Activated CD8-positive, alpha-beta memory T cell treated with anti-CD3 and anti-CD28 coated beads for 48 hours (primary cell): ENCODE data around the gene CYP1B1.
"Not testable (repeated sequence)": the region's sequence is repeated elsewhere in the genome, so short reads cannot be mapped to it uniquely, and the experiment has no call there.

ENCODE experiments used
- DNase-seq, 3 experiments: peaks; one replicate each; pipeline ENCODE4 v3.0.0-alpha.2; 2020; ENCODE audit warnings: low read depth in 2 of 3, low spot score in 2 of 3

The CYP1B1 gene

DNA sequence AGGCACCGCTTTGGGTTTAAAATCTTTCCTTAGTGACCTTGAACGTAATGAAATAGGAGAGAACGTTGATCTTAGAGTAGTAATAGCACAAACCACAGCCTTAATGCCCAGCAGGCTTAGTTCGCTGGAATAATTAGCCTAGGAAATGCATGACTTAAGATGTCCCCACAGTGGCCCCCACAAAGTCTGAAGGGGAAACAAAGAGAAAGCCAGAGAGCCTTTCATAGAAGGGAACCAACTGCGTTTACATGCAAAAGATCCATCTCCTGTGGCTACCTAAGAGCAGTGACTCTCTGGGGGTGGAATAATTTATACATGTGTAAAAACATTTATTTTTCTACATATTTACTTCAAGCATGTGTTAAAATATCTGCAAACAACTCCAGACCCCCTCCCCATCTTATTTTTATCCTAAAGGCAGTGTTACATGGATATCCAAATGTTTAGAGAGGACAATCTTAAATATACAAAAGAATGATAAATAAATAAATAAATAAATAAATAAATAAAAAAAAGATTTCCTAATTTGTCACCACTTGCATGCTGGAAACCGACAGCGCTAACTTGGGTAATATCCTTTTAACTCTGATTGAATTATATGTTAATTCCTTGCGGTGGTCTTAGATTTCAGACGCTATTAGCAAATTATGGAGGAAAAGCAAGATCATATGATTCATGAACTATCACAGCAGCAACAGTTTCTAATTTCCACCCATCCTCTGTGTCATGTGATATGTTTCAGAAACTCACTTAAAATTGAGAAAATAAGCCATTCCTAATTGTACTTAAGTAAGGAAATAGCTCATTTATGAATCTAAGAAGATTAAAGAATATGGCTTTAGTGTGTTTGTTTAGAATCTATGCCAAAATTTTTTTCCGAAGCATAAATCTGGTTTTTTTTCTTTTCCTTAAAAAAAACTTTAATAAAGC is 23.4 kb upstream of the CYP1B1 start:
- no peak for DNase-seq

DNA sequence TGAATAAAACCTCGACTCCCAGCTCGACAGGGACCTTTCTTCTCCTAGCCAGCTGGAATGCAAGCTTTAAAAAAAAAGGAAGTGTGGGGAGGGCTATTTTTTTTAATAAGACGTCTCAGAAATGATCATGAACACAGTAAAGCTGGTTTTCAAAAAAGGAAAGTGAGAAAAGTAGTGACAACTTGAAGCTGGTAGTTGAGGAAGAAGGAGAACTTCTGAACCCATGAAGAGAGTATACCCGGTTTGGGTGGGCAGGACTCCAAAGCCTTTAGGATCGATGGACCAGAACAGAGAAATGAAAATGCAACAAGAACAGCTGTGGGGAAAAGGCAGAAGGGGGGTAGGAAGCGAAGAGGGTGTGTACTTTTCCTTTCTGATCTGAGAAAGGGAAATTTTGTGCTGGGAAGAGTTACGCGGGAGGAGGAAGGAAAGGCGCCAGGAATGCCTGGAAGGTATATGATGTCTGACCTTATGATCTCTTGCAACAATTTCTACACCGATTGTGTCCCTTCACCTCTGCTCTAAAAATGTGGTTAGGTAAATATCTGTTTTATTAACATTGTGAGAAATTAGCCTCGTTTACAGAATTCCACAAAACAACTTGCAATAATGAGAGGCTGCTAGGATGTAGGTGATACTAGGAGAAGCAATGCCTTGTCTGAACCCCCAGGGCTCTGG is 22.6 kb upstream of the CYP1B1 start:
- no peak for DNase-seq

GRCh38 chr2:38097988-38098385 is 22.0 kb upstream of the CYP1B1 start:
- no peak for DNase-seq

- no peak for DNase-seq
Observed at GRCh38 chr2:38097258-38097987, 21.5 kb upstream of the CYP1B1 start.

- no peak for DNase-seq
Observed at GRCh38 chr2:38095996-38096861, 20.3 kb upstream of the CYP1B1 start.

DNA sequence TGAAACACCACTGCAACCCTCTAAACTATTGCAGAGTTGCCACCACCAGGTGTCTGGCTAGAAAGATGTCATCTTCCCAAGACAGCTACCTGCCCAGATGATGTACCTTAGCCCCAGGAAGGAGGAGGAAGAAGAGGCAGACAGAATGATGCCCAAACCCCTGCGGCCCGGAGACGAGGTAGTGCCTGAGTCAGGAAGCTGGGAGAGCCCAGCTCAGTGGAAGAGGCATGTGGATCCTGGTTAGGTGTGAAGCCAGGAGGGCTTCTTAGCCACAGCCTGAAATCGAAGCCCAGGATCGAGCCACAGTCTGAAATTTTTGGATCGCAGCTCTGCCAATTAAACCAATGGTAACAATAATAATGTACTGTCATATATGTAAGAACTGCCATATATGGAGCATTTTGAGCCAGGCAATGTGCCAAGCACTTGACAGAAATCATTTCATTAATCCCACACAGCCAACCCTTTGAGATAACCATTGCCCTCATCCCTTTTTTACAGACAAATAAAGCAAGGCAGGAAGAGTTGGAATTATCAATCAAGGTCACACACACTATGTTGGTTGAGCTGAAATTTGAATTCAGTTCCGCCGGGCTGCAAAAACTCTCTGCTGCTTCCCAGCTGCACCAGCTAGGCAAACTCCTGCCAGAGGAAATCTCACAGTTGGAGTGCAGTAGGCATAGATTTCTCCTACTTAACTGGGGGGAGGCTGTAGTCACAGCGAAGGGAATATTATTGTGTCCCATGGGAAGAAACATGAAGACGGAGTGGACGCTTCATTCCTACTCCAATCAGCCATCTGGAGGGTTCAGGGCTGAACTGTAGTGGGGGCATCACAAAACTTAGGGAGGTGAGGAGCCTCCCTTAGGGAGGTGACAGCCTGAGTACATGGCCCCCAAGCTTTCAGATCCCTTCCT is 19.4 kb upstream of the CYP1B1 start:
- no peak for DNase-seq

DNA sequence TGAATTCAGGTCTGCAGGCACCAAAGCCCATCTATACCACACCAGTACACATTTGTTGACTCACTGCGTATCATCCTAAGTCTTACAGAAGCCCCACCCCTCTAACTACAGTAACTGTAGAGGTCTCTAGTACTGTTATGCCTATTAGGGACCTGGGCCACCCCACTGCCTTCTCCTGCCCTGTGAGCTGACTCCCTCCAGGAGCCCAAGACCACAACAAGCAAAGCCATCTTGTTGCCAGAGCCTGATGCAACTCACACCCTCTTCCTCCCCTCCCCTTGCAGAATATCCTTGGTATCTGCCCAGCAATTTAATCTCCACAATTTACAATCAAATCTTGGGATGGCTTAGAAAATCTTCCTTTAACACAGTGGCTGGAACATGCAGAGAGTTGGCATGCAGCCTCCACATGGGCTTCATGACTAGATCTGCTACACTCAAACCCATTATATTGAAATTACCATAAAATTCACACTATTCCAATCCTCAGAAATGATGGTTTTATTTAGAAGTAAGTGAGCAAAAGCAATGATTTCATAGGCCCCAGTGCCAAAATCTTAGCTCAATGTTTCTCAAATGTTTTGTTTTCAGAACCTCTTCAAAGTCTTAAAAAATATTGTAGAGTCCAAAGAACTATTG is 17.7 kb upstream of the CYP1B1 start:
- no peak for DNase-seq

DNA sequence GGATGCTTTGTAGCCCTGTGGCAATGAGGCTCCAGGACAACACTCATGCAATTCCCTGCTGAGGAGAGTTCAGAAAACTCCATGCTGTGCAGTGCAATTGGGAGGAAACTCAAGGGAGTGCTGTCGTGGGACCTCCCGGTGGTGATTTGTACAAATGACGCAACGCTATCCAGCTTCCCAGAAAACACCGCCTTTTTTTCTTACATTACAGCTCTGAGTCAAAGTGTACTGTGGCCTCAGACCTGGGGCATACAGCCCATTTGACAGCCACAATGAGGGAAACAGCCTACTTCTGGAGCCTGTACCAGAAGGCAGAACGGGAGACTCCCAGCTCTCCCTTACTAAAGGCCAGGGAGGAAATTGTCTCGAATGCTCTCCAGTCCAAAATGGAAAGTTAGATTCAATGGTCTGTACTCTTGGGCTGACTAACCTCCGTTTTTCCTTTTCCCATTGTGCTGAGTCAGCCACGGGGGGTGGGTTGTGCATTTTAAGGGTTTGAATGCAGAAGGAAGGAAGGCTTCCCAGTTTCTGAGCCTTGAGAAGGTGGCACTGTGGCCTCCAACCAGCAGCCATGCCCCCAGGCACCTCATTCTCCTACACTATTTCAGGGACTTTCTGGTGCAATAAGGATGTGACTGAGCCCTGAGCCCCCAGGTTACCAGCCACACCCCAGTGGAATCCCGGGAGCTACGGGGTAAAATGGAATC is 16.4 kb upstream of the CYP1B1 start:
- no peak for DNase-seq

DNA sequence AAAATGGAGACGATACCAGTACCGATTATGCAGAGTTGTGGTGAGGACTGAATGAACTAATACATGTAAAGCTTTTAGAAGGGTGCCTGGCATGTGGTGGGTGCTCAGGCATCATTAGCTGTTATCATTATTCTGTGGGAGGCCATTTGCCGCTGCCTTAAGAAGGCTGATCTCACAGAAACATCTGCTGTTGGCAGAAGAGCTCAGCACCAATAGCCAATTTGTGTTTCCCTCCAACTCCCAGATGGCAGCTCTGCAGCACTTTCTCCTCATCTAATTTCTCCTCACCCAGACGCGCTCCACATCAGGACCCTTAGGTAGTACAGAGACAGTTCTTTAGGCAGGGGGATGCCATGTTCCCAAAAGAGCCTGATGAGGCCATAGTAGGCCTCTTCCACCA is 15.8 kb upstream of the CYP1B1 start:
- no peak for DNase-seq

DNA sequence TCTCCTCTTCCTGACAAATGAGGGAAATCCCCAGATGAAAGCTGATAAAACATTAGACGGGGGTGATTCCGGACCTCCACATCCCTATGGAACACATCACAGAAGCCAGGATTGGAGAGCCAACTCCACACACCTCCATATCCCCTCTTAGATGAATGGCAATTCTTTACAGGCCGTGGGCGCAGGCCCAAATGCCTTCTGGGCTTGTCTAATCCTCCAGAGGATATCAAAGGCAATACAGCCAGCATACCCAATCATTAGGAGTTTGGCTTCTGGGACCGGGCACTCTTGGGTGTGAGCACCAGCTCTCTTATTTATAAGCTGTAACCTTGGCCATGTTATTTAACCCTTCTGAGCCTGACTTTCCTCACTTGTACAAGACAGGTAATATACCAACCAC is 15.0 kb upstream of the CYP1B1 start:
- DNase-seq = no peak

DNA sequence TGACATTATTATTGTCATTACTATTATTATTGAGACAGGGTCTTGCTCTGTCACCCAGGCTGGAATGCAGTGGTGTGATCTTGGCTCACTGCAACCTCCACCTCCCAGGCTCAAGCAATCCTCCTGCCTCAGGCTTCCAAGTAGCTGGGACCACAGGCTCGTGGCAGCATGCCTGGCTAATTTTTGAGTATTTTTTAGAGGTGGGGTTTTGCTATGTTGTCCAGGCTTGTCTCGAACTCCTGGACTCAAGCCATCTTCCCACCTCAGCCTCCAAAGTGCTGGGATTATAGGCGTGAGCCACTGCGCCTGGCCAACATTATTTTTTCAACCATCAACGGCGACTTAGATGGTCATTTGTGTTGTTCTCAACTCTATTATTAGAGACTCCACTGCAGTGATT is 14.3 kb upstream of the CYP1B1 start:
- not testable (repeated sequence) for DNase-seq

DNA sequence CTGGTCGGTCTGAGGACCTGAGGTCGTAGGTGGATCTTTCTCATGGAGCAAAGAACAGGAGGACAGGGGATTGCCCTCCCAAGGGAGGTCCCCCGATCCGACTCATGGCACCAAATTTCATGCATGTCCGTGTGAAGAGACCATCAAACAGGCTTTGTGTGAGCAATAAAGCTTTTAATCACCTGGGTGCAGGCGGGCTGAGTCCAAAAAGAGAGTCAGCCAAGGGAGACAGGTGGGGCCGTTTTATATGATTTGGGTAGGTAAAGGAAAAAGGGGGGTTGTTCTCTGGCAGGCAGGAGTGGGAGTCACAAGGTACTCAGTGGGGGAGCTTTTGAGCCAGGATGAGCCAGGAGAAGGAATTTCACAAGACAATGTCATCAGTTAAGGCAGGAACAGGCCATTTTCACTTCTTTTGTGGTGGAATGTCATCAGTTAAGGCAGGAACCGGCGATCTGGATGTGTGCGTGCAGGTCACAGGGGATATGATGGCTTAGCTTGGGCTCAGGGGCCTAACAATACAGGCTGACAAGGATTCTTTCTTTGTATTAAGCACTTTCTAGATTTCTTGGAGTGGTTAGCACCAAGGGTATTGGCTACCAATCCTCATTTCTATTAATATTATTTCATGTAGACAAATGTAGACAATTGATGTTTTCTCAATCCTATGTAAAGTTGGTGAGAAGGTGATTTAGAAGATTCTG is 10.2 kb upstream of the CYP1B1 start:
- not testable (repeated sequence) for DNase-seq

- DNase-seq = not testable (repeated sequence)
Observed at GRCh38 chr2:38084556-38084955, 8.6 kb upstream of the CYP1B1 start.

DNA sequence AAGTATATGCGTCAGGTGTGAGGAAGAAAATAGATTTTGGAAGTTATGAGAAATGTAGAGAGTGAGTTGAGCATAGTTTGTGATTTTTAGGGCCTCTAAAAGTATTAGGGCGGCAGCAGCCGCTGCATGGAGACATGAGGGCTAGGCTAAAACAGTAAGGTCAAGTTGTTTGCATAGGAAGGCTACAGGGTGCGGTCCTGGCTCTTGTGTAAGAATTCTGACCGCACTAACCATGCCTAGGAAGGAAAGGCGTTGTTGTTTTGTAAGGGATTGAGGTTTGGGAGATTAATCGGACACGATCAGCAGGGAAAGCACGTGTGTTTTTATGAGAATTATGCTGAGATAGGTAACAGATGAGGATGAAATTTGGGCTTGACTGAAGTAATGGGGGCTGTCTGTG is 6.8 kb upstream of the CYP1B1 start:
- DNase-seq = not testable (repeated sequence)

- DNase-seq = no peak
Observed at GRCh38 chr2:38080346-38080745, 4.4 kb upstream of the CYP1B1 start.

DNA sequence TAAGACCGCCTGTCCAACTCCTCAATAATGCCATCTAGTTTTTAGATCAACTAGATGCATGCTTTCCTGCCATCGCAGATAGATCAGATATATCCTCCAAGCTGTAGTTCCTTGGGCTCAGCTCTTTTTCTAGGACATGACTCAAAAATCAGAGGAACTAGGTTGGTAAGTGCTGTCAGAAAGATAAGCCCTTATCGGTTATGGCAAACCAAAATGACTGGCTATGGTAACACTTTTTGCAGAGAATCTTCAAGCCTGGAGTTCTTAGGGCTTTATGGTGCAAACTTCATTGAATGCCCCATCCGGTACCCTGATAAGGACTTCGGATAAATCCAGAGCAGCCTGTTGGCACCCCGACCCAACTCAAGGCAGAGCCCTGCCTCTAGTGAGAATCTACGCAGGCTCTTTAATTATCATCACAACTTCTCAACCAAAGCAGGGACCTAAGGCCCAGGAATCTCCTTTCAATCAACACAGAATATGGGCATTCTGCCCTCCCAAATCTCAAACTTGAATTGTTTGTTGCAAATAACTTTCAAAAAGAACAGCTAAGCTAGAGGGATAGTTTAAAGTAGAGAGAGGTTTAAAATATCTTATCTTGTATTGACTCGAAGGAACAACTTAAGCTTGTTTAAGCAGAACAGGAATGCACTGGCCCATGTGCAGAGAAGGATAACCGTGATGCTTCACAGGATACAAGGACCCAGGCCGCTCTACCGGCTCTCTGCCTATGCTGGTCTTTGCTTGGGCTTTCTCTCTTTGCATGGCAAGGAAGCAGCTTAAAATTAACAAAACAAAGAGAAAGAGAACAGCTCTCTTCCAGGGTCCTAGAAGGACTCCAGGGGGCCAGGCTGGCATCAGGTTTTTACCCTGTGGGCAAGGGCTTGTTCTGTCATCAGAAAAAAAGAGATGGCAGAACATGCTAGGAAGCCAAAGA is 3.4 kb upstream of the CYP1B1 start:
- no peak for DNase-seq

- DNase-seq = no peak
Observed at GRCh38 chr2:38077431-38077769, 1.4 kb upstream of the CYP1B1 start.
